Measurements from ENCODE around the gene CACNA1I.

- TF ChIP-seq CTCF (conservative IDR thresholded peaks at IDR 0.05; ENCODE audit: low read depth in 2 of 2) (no peak), REST (IDR thresholded peaks at IDR 0.05; ENCODE audit: unreplicated experiment) (no peak)
Measured at GRCh38 chr22:39631381-39632286, 61.1 kb downstream of the CACNA1I start.

All from GM23338 (cell line).